HCT116 (cell line): ENCODE results near the gene AP1M1. TPM values are rescaled to one million over a fixed set of nuclear protein-coding genes. Genes with fewer than 3 reads are reported as not detected.

Source experiments
- ATAC-seq: fragments of 200-7000 bp; cut with Tn5 transposase; 2 replicates; pipeline ENCODE4 v1.9.1; 2020; ENCODE audit warnings: mild to moderate bottlenecking, moderate library complexity
- BruUV-seq: library from RNA; stranded (reverse); fragments of 400-500 nt; replicated peaks from 2 replicates; lab custom pipeline; 2021; lab: Mats Ljungman, UMichigan
- CTCF ChIA-PET: fragments of 300-600 bp; sonication (Branson Sonifier 250); formaldehyde crosslinking; loops from one replicate; lab custom pipeline; 2021; ENCODE audit warnings: antibody characterized with exemption; lab: Charles Lee
- POLR2A ChIA-PET: fragments of 300-600, 350-600 bp; sonication (Branson Sonifier 250); formaldehyde crosslinking; loops from one replicate; lab custom pipeline; 2021; ENCODE audit warnings: antibody characterized with exemption; lab: Charles Lee
- RAD21 ChIA-PET, 2 experiments: fragments of 300-600 bp; sonication (Branson Sonifier 250); formaldehyde crosslinking; loops; one replicate each; lab custom pipeline; 2023; ENCODE audit warnings: low total read pairs in 2 of 2; ENCODE audit not compliant: uncharacterized antibody in 2 of 2, unreplicated experiment in 2 of 2, low non-redundant PET in 1 of 2; lab: Charles Lee
- DNase-seq: peaks from one replicate; pipeline ENCODE4 v3.0.0-alpha.2; 2010; ENCODE audit warnings: low read depth, low spot score
- H2AFZ ChIP-seq: fragments of 200-600 bp; shearing (Covaris generic), sonication (generic); 2 replicates; pipeline ENCODE4 v1.6.1; 2017; ENCODE audit warnings: low read depth, mixed run types, mixed read lengths, antibody characterized with exemption, low read length; ENCODE audit not compliant: poor library complexity, severe bottlenecking
- H3K27ac ChIP-seq: 2 replicates; pipeline ENCODE4 v1.5.1; 2012; ENCODE audit warnings: low read depth, low read length
- H3K27me3 ChIP-seq: fragments of 200-600 bp; sonication (generic); 2 replicates; pipeline ENCODE4 v1.6.1; 2016; ENCODE audit warnings: mixed run types, low read length, mixed read lengths; ENCODE audit not compliant: insufficient read depth
- H3K36me3 ChIP-seq, 2 experiments: fragments of 200-500 bp in 1 of 2; fragments of 200-600 bp in 1 of 2; sonication (Bioruptor generic) in 1 of 2; sonication (generic) in 1 of 2; 2 replicates each; pipeline versions ENCODE4 v1.5.1 to v1.6.1; 2014 to 2016; ENCODE audit warnings: low read length in 2 of 2, inconsistent platforms in 1 of 2, mixed read lengths in 1 of 2, mixed run types in 1 of 2; ENCODE audit not compliant: insufficient read depth in 2 of 2, control insufficient read depth in 1 of 2
- H3K4me1 ChIP-seq, 2 experiments: fragments of 200-600 bp in 1 of 2; sonication (generic) in 1 of 2; 2 replicates each; pipeline versions ENCODE4 v1.5.1 to v1.6.1; 2012 to 2017; ENCODE audit warnings: low read length in 2 of 2, inconsistent platforms in 1 of 2, mild to moderate bottlenecking in 1 of 2, mixed read lengths in 1 of 2, mixed run types in 1 of 2, moderate library complexity in 1 of 2; ENCODE audit not compliant: insufficient read depth in 2 of 2, control insufficient read depth in 1 of 2
- H3K4me2 ChIP-seq: fragments of 200-600 bp; sonication (generic); 2 replicates; pipeline ENCODE4 v1.6.1; 2017; ENCODE audit warnings: mixed run types, low read length, mixed read lengths
- H3K4me3 ChIP-seq, 2 experiments: fragments of 200-600 bp in 1 of 2; sonication (generic) in 1 of 2; replicated peaks in 1 of 2; 2 replicates each; pipeline ENCODE4 v1.5.1; 2011 to 2016; ENCODE audit warnings: low read length in 2 of 2, control low read depth in 1 of 2, low read depth in 1 of 2, mild to moderate bottlenecking in 1 of 2, mixed read lengths in 1 of 2, mixed run types in 1 of 2
- H3K79me2 ChIP-seq: fragments of 200-600 bp; sonication (generic); 2 replicates; pipeline ENCODE4 v1.6.1; 2017; ENCODE audit warnings: mild to moderate bottlenecking, mixed run types, low read length, moderate library complexity, mixed read lengths; ENCODE audit not compliant: insufficient read depth
- H3K9ac ChIP-seq: fragments of 200-600 bp; sonication (generic); 2 replicates; pipeline ENCODE4 v1.6.1; 2016; ENCODE audit warnings: low read length, mixed read lengths
- H3K9me2 ChIP-seq: fragments of 200-600 bp; sonication (generic), shearing (Covaris generic); 2 replicates; pipeline ENCODE4 v1.6.1; 2017; ENCODE audit warnings: mixed run types, mild to moderate bottlenecking, moderate library complexity; ENCODE audit not compliant: insufficient read depth
- H3K9me3 ChIP-seq, 2 experiments: fragments of 200-500 bp in 1 of 2; fragments of 200-600 bp in 1 of 2; sonication (Bioruptor generic) in 1 of 2; sonication (generic) in 1 of 2; 2 replicates each; pipeline ENCODE4 v1.6.1; 2014 to 2017; ENCODE audit warnings: low read length in 2 of 2, mixed read lengths in 2 of 2, inconsistent platforms in 1 of 2, low read depth in 1 of 2, mild to moderate bottlenecking in 1 of 2, mixed run types in 1 of 2, moderate library complexity in 1 of 2; ENCODE audit not compliant: control insufficient read depth in 1 of 2, insufficient read depth in 1 of 2
- H4K20me1 ChIP-seq: fragments of 200-600 bp; sonication (generic), shearing (Covaris generic); 2 replicates; pipeline ENCODE4 v1.6.1; 2017; ENCODE audit warnings: mixed run types, mild to moderate bottlenecking, moderate library complexity; ENCODE audit not compliant: insufficient read depth
- ATF3 ChIP-seq: IDR thresholded peaks from 2 replicates; pipeline ENCODE4 v1.6.1; 2012
- CBX3 ChIP-seq: IDR thresholded peaks from 2 replicates; pipeline ENCODE4 v1.6.1; 2012; ENCODE audit warnings: low read depth
- CTCF ChIP-seq, 3 experiments: fragments of 200-600 bp in 1 of 3; sonication (generic) in 1 of 3; IDR thresholded peaks in 2 of 3; conservative IDR thresholded peaks in 1 of 3; 2 replicates each; pipeline ENCODE4 v1.5.1; 2012 to 2017; ENCODE audit warnings: low read depth in 2 of 3, low read length in 2 of 3, antibody characterized with exemption in 1 of 3, borderline replicate concordance in 1 of 3, control low read depth in 1 of 3, mild to moderate bottlenecking in 1 of 3, mixed read lengths in 1 of 3, mixed run types in 1 of 3, moderate library complexity in 1 of 3; ENCODE audit not compliant: insufficient read depth in 1 of 3
- EGR1 ChIP-seq: IDR thresholded peaks from 2 replicates; pipeline ENCODE4 v1.6.1; 2012; ENCODE audit warnings: low read depth
- EZH2 ChIP-seq: fragments of 200-600 bp; sonication (generic); IDR thresholded peaks from 2 replicates; pipeline ENCODE4 v1.6.1; 2017; ENCODE audit warnings: antibody characterized with exemption, mixed run types
- EZH2phosphoT487 ChIP-seq: fragments of 200-600 bp; IDR thresholded peaks from 2 replicates; pipeline ENCODE4 v1.6.1; 2018; ENCODE audit warnings: antibody characterized with exemption, borderline replicate concordance
- FOSL1 ChIP-seq: IDR thresholded peaks from 2 replicates; pipeline ENCODE4 v1.6.1; 2012; ENCODE audit warnings: low read depth
- MAX ChIP-seq: IDR thresholded peaks from 2 replicates; pipeline ENCODE4 v1.6.1; 2012
- POLR2A ChIP-seq: IDR thresholded peaks from 2 replicates; pipeline ENCODE4 v1.7.0; 2011; ENCODE audit warnings: borderline replicate concordance; ENCODE audit not compliant: insufficient read depth, insufficient read length; ENCODE audit errors: extremely low read depth
- POLR2AphosphoS5 ChIP-seq: IDR thresholded peaks from 2 replicates; pipeline ENCODE4 v1.6.1; 2011; ENCODE audit warnings: mild to moderate bottlenecking, low read depth, low read length, moderate library complexity
- SIN3A ChIP-seq: IDR thresholded peaks from 2 replicates; pipeline ENCODE4 v1.6.1; 2012; ENCODE audit warnings: low read depth
- SRF ChIP-seq: IDR thresholded peaks from 2 replicates; pipeline ENCODE4 v1.6.1; 2012; ENCODE audit warnings: low read depth
- ZBTB33 ChIP-seq: IDR thresholded peaks from 2 replicates; pipeline ENCODE4 v1.6.1; 2011; ENCODE audit warnings: mild to moderate bottlenecking, low read length, moderate library complexity; ENCODE audit not compliant: insufficient replicate concordance; ENCODE audit errors: extremely low read depth
- intact Hi-C: fragments of 100-400 bp; cut with micrococcal nuclease; formaldehyde crosslinking; loops from 2 replicates; pipeline ENCODE4 v1.10.0; 2022
- total RNA-seq: library from RNA; stranded (reverse); gene quantifications from one replicate; pipeline ENCODE4 v1.2.1, GENCODE V29; 2021; ENCODE audit not compliant: unreplicated experiment

The AP1M1 gene
- total RNA-seq, 1 experiment from 2014 or later: 50.0 TPM

GRCh38 chr19:16205205-16206045, 7.7 kb downstream of the AP1M1 start:
- RAD21 ChIA-PET: interaction anchor here in 1 of 2 experiments (1.1 kb wide), 1 partner anchor 178 kb away, joined by 4 read pairs; no protein-coding TSS in a partner anchor

GRCh38 chr19:16206046-16206605, 8.4 kb downstream of the AP1M1 start:
- RAD21 ChIA-PET: interaction anchor here in 1 of 2 experiments (1.1 kb wide), 1 partner anchor 177 kb away, joined by 4 read pairs; no protein-coding TSS in a partner anchor
- DNase-seq: no peak
- no peak overlapping the region for H3K27ac ChIP-seq
- intact Hi-C loops: no loop called here
- H3K4me2 ChIP-seq: no peak overlapping the region
- H3K9me2 ChIP-seq: no peaks in the 10 kb centered on the region
- POLR2A ChIA-PET: no interaction called here
- no peak overlapping the region for H3K9ac ChIP-seq
- H2AFZ ChIP-seq: no peak overlapping the region
- BruUV-seq: no TSS peak
- H4K20me1 ChIP-seq: no peaks in the 10 kb centered on the region
- CTCF ChIA-PET: no interaction called here
- H3K4me1 ChIP-seq: no peaks in the 10 kb centered on the region
- peaks cover 8% of the 10 kb centered on the region; the same call in 1 of the 2 replicates for H3K79me2 ChIP-seq
- H3K36me3 ChIP-seq: peaks cover 5 to 18% of the 10 kb centered on the region in 2 experiments; a peak in 3 of 4 replicates
- no peak overlapping the region for H3K4me3 ChIP-seq
- no peaks in the 10 kb centered on the region for H3K27me3 ChIP-seq
- ATAC-seq: 0 out of 2 replicates have a peak, but pooled peaks have one; percentile 14
- H3K9me3 ChIP-seq: no peaks in the 10 kb centered on the region
- TF ChIP-seq EGR1 (no peak), POLR2AphosphoS5 (no peak), SIN3A (no peak), ATF3 (no peak), EZH2phosphoT487 (no peak), SRF (no peak), CTCF (IDR thresholded peaks at IDR 0.05 in 2 of 3, conservative IDR thresholded peaks at IDR 0.05 in 1 of 3; ENCODE audit: borderline replicate concordance in 1 of 3, insufficient read depth in 1 of 3, low read depth in 2 of 3, low read length in 2 of 3) (no peak), ZBTB33 (no peak), CBX3 (no peak), POLR2A (no peak), EZH2 (no peak), FOSL1 (no peak)

More at GRCh38 chr19:16205205-16206045, 7.7 kb downstream of the AP1M1 start:
- Histone ChIP-seq H3K4me1 (no peaks in the 10 kb centered on the region), H3K36me3 (peaks cover 5 to 12% of the 10 kb centered on the region in 2 experiments; a peak in 3 of 4 replicates), H3K4me3 (no peak overlapping the region), H3K9me2 (no peaks in the 10 kb centered on the region), H3K79me2 (peaks cover 14% of the 10 kb centered on the region; the same call in 1 of the 2 replicates), H3K9ac (no peak overlapping the region), H3K27me3 (no peaks in the 10 kb centered on the region), H3K4me2 (no peak overlapping the region), H3K9me3 (no peaks in the 10 kb centered on the region), H2AFZ (no peak overlapping the region), H4K20me1 (no peaks in the 10 kb centered on the region), H3K27ac (no peak overlapping the region)
- DNase-seq (no peak), ATAC-seq (no peak)
- BruUV-seq: no TSS peak
- intact Hi-C loops: no loop called here
- TF ChIP-seq POLR2AphosphoS5 (no peak), CBX3 (no peak), MAX (no peak)
- CTCF ChIA-PET: no interaction called here
- POLR2A ChIA-PET: no interaction called here
